ENCODE results near the gene FRY.

DNA sequence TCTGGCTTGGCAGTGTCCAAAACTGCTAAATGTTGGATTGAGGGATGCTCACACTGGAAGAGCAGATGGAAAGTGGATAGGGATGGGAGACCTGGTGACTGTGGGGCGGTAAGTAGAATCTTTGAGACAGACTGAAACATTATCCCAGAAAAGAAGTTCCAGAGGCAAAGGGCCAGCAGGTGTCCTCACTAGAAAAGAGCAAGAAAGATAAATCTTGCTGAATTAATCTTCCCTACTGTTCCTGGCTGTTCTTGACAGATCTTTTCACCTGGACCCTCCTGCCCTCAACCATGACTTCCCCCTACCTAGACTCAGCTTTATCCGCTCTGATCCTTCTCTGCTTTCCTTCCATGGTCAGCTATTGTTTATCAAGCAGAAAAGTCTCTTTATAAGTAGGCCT is 35.0 kb upstream of the FRY start:
- TF ChIP-seq POLR2A (IDR thresholded peaks at IDR 0.05) = no peak
- TF ChIP-seq, protein P1, sequence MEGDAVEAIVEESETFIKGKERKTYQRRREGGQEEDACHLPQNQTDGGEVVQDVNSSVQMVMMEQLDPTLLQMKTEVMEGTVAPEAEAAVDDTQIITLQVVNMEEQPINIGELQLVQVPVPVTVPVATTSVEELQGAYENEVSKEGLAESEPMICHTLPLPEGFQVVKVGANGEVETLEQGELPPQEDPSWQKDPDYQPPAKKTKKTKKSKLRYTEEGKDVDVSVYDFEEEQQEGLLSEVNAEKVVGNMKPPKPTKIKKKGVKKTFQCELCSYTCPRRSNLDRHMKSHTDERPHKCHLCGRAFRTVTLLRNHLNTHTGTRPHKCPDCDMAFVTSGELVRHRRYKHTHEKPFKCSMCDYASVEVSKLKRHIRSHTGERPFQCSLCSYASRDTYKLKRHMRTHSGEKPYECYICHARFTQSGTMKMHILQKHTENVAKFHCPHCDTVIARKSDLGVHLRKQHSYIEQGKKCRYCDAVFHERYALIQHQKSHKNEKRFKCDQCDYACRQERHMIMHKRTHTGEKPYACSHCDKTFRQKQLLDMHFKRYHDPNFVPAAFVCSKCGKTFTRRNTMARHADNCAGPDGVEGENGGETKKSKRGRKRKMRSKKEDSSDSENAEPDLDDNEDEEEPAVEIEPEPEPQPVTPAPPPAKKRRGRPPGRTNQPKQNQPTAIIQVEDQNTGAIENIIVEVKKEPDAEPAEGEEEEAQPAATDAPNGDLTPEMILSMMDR (IDR thresholded peaks at IDR 0.05) = no peak

Data from heart left ventricle (tissue), 13 donors.